GM23338 (cell line): ENCODE data around the gene CCNB2. TPM values are rescaled to one million over a fixed set of nuclear protein-coding genes. Genes with fewer than 3 reads are reported as not detected.

ENCODE experiments used
- ATAC-seq: fragments of 200-7000 bp; cut with Tn5 transposase; 3 replicates; pipeline ENCODE4 v1.9.1; 2020
- DNase-seq: peaks from one replicate; pipeline ENCODE4 v3.0.0-alpha.2; 2015; ENCODE audit warnings: low spot score
- H2AFZ ChIP-seq: fragments of 200-600 bp; sonication (generic); 2 replicates; pipeline ENCODE4 v1.8.0; 2016; ENCODE audit warnings: antibody characterized with exemption, mild to moderate bottlenecking, moderate library complexity
- H3F3A ChIP-seq: fragments of 200-600 bp; sonication (generic); replicated peaks from 2 replicates; pipeline ENCODE4 v1.8.0; 2017; ENCODE audit warnings: antibody characterized with exemption, mixed run types, low read depth
- H3K27ac ChIP-seq: fragments of 200-600 bp; sonication (generic); 2 replicates; pipeline ENCODE4 v1.6.1; 2016; ENCODE audit warnings: low read depth
- H3K27me3 ChIP-seq: fragments of 200-600 bp; sonication (generic); 2 replicates; pipeline ENCODE4 v1.8.0; 2016; ENCODE audit warnings: mild to moderate bottlenecking, mixed run types, moderate library complexity; ENCODE audit not compliant: insufficient read depth
- H3K36me3 ChIP-seq: fragments of 200-600 bp; sonication (generic); 2 replicates; pipeline ENCODE4 v1.8.0; 2016; ENCODE audit warnings: mild to moderate bottlenecking; ENCODE audit not compliant: insufficient read depth
- H3K4me1 ChIP-seq: fragments of 200-600 bp; sonication (generic); 2 replicates; pipeline ENCODE4 v1.8.0; 2016; ENCODE audit warnings: mild to moderate bottlenecking, moderate library complexity; ENCODE audit not compliant: insufficient read depth
- H3K4me2 ChIP-seq: fragments of 200-600 bp; sonication (generic); 2 replicates; pipeline ENCODE4 v1.7.1; 2017; ENCODE audit warnings: mixed run types
- H3K4me3 ChIP-seq: fragments of 200-600 bp; sonication (generic); 2 replicates; pipeline ENCODE4 v1.6.1; 2016; ENCODE audit warnings: mixed run types
- H3K79me2 ChIP-seq: fragments of 200-600 bp; sonication (generic); replicated peaks from 2 replicates; pipeline ENCODE4 v1.8.0; 2017; ENCODE audit warnings: mild to moderate bottlenecking; ENCODE audit not compliant: insufficient read depth
- H3K9me2 ChIP-seq: fragments of 200-600 bp; sonication (generic); 2 replicates; pipeline ENCODE4 v1.8.0; 2017; ENCODE audit not compliant: insufficient read depth
- H4K20me1 ChIP-seq: fragments of 200-600 bp; sonication (generic); replicated peaks from 2 replicates; pipeline ENCODE4 v1.8.0; 2017; ENCODE audit warnings: mild to moderate bottlenecking; ENCODE audit not compliant: insufficient read depth
- H3K27ac Mint-ChIP-seq: 2 replicates; pipeline ENCODE4 v1.8.0; 2020; ENCODE audit warnings: inconsistent platforms, mild to moderate bottlenecking, moderate library complexity, mixed read lengths
- H3K27me3 Mint-ChIP-seq: 3 replicates; pipeline ENCODE4 v1.8.0; 2022; ENCODE audit warnings: low read depth, mild to moderate bottlenecking, moderate library complexity, mixed read lengths, inconsistent platforms; ENCODE audit not compliant: insufficient read depth, poor library complexity
- H3K36me3 Mint-ChIP-seq: 3 replicates; pipeline ENCODE4 v1.8.0; 2021; ENCODE audit warnings: low read depth, mild to moderate bottlenecking, inconsistent platforms, moderate library complexity, mixed read lengths
- H3K4me1 Mint-ChIP-seq: 3 replicates; pipeline ENCODE4 v1.8.0; 2020; ENCODE audit warnings: mild to moderate bottlenecking, inconsistent platforms, mixed read lengths
- H3K4me3 Mint-ChIP-seq: 3 replicates; pipeline ENCODE4 v1.8.0; 2021; ENCODE audit warnings: moderate library complexity, mild to moderate bottlenecking, inconsistent platforms, mixed read lengths
- H3K9me3 Mint-ChIP-seq: 3 replicates; pipeline ENCODE4 v1.8.0; 2020; ENCODE audit warnings: moderate library complexity, mild to moderate bottlenecking, inconsistent platforms, mixed read lengths
- CREB1 ChIP-seq: fragments of 250-450 bp; sonication (Bioruptor Pico); IDR thresholded peaks from 2 replicates; pipeline ENCODE4 v1.5.0; 2020; ENCODE audit warnings: low read depth, mild to moderate bottlenecking, moderate library complexity
- EZH2 ChIP-seq: fragments of 200-600 bp; sonication (generic); IDR thresholded peaks from one replicate; pipeline ENCODE4 v1.8.0; 2017; ENCODE audit warnings: antibody characterized with exemption, mild to moderate bottlenecking, low read depth; ENCODE audit not compliant: unreplicated experiment
- EZH2phosphoT487 ChIP-seq: fragments of 200-600 bp; sonication (generic); IDR thresholded peaks from one replicate; pipeline ENCODE4 v1.8.1; 2018; ENCODE audit warnings: antibody characterized with exemption; ENCODE audit not compliant: unreplicated experiment
- NANOG ChIP-seq: IDR thresholded peaks from 2 replicates; pipeline ENCODE4 v1.6.1; 2016; ENCODE audit warnings: antibody characterized with exemption, borderline replicate concordance
- POLR2AphosphoS5 ChIP-seq: IDR thresholded peaks from 2 replicates; pipeline ENCODE4 v1.6.1; 2016; ENCODE audit warnings: antibody characterized with exemption, low read depth
- STAT1 ChIP-seq: IDR thresholded peaks from one replicate; pipeline ENCODE4 v1.6.1; 2016; ENCODE audit warnings: antibody characterized with exemption; ENCODE audit not compliant: unreplicated experiment
- ZNF114 ChIP-seq: fragments of 250-450 bp; sonication (Bioruptor Pico); IDR thresholded peaks from 2 replicates; pipeline ENCODE4 v1.5.0; 2020; ENCODE audit warnings: mild to moderate bottlenecking, moderate library complexity
- polyA plus RNA-seq: library from polyadenylated mRNA; unstranded; fragments of >200 nt; fragmentation: Nextera tagmentation; extraction: Ambion mirVana; gene quantifications from 2 replicates; pipeline ENCODE4 v1.2.1, GENCODE V29; 2016
- total RNA-seq: library from RNA; depleted of rRNA; stranded (reverse); fragments of >200 nt; shearing (Covaris generic); gene quantifications from 2 replicates; pipeline ENCODE4 v1.2.3, GENCODE V29; 2014
- TF ChIP-seq, protein P1 (sequence below): IDR thresholded peaks from one replicate; pipeline ENCODE4 v1.6.1; 2018; ENCODE audit warnings: antibody characterized with exemption; ENCODE audit not compliant: unreplicated experiment
- TF ChIP-seq, protein P2 (sequence below): fragments of 250-450 bp; sonication (Bioruptor Pico); IDR thresholded peaks from 2 replicates; pipeline ENCODE4 v1.5.0; 2020; ENCODE audit warnings: mild to moderate bottlenecking, moderate library complexity
- TF ChIP-seq, protein P3 (sequence below): IDR thresholded peaks from 2 replicates; pipeline ENCODE4 v1.6.1; 2016; ENCODE audit warnings: antibody characterized with exemption

Gene CCNB2
- total and polyA plus RNA-seq, 2 experiments from 2014 or later = 81.8 to 108 TPM

DNA sequence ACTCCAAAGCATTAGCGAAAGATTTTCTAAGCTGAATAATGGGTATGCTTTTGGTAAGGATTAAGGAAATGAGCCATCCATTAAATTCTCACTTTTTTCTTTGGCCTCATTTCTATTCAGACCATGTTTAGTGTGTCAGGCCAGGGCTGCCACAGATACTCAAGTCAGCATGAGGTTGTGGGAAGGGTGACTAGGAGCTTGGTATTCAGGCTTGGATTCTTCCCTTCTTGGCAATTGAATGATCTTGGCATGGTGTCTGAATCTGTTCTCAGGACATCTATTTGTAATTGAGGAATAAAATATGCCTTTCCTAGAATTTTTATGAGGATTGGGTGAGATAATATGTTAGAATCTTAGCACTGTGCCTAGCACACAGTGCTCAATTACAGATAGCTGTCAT is 11.2 kb downstream of the CCNB2 start:
- peaks cover 79% of the 10 kb centered on the region for H3K36me3 Mint-ChIP-seq
- H3K36me3 ChIP-seq = peaks cover 68% of the 10 kb centered on the region

More for the DNA sequence above, 11.2 kb downstream of the CCNB2 start:
- Histone ChIP-seq H4K20me1 (peaks cover 16% of the 10 kb centered on the region), H3K4me3 (no peak overlapping the region), H3K27ac (no peak overlapping the region), H3K4me2 (no peak overlapping the region), H3K4me1 (no peaks in the 10 kb centered on the region), H3F3A (no peaks in the 10 kb centered on the region), H3K27me3 (no peaks in the 10 kb centered on the region), H3K9me2 (no peaks in the 10 kb centered on the region), H2AFZ (no peak overlapping the region), H3K79me2 (peaks cover 5% of the 10 kb centered on the region)
- Mint-ChIP-seq H3K27me3 (no peaks in the 10 kb centered on the region), H3K4me1 (no peaks in the 10 kb centered on the region; the same call in 2 of the 3 replicates), H3K9me3 (no peaks in the 10 kb centered on the region; the same call in 2 of the 3 replicates), H3K4me3 (no peak overlapping the region), H3K27ac (no peak overlapping the region)
- ATAC-seq (no peak), DNase-seq (no peak)
- TF ChIP-seq EZH2phosphoT487 (no peak), POLR2AphosphoS5 (no peak), ZNF114 (CRISPR knock-in tag) (no peak), STAT1 (no peak), EZH2 (no peak), NANOG (no peak), CREB1 (CRISPR knock-in tag) (no peak)
- TF ChIP-seq, protein P1, sequence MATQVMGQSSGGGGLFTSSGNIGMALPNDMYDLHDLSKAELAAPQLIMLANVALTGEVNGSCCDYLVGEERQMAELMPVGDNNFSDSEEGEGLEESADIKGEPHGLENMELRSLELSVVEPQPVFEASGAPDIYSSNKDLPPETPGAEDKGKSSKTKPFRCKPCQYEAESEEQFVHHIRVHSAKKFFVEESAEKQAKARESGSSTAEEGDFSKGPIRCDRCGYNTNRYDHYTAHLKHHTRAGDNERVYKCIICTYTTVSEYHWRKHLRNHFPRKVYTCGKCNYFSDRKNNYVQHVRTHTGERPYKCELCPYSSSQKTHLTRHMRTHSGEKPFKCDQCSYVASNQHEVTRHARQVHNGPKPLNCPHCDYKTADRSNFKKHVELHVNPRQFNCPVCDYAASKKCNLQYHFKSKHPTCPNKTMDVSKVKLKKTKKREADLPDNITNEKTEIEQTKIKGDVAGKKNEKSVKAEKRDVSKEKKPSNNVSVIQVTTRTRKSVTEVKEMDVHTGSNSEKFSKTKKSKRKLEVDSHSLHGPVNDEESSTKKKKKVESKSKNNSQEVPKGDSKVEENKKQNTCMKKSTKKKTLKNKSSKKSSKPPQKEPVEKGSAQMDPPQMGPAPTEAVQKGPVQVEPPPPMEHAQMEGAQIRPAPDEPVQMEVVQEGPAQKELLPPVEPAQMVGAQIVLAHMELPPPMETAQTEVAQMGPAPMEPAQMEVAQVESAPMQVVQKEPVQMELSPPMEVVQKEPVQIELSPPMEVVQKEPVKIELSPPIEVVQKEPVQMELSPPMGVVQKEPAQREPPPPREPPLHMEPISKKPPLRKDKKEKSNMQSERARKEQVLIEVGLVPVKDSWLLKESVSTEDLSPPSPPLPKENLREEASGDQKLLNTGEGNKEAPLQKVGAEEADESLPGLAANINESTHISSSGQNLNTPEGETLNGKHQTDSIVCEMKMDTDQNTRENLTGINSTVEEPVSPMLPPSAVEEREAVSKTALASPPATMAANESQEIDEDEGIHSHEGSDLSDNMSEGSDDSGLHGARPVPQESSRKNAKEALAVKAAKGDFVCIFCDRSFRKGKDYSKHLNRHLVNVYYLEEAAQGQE = no peak
- TF ChIP-seq, protein P2, sequence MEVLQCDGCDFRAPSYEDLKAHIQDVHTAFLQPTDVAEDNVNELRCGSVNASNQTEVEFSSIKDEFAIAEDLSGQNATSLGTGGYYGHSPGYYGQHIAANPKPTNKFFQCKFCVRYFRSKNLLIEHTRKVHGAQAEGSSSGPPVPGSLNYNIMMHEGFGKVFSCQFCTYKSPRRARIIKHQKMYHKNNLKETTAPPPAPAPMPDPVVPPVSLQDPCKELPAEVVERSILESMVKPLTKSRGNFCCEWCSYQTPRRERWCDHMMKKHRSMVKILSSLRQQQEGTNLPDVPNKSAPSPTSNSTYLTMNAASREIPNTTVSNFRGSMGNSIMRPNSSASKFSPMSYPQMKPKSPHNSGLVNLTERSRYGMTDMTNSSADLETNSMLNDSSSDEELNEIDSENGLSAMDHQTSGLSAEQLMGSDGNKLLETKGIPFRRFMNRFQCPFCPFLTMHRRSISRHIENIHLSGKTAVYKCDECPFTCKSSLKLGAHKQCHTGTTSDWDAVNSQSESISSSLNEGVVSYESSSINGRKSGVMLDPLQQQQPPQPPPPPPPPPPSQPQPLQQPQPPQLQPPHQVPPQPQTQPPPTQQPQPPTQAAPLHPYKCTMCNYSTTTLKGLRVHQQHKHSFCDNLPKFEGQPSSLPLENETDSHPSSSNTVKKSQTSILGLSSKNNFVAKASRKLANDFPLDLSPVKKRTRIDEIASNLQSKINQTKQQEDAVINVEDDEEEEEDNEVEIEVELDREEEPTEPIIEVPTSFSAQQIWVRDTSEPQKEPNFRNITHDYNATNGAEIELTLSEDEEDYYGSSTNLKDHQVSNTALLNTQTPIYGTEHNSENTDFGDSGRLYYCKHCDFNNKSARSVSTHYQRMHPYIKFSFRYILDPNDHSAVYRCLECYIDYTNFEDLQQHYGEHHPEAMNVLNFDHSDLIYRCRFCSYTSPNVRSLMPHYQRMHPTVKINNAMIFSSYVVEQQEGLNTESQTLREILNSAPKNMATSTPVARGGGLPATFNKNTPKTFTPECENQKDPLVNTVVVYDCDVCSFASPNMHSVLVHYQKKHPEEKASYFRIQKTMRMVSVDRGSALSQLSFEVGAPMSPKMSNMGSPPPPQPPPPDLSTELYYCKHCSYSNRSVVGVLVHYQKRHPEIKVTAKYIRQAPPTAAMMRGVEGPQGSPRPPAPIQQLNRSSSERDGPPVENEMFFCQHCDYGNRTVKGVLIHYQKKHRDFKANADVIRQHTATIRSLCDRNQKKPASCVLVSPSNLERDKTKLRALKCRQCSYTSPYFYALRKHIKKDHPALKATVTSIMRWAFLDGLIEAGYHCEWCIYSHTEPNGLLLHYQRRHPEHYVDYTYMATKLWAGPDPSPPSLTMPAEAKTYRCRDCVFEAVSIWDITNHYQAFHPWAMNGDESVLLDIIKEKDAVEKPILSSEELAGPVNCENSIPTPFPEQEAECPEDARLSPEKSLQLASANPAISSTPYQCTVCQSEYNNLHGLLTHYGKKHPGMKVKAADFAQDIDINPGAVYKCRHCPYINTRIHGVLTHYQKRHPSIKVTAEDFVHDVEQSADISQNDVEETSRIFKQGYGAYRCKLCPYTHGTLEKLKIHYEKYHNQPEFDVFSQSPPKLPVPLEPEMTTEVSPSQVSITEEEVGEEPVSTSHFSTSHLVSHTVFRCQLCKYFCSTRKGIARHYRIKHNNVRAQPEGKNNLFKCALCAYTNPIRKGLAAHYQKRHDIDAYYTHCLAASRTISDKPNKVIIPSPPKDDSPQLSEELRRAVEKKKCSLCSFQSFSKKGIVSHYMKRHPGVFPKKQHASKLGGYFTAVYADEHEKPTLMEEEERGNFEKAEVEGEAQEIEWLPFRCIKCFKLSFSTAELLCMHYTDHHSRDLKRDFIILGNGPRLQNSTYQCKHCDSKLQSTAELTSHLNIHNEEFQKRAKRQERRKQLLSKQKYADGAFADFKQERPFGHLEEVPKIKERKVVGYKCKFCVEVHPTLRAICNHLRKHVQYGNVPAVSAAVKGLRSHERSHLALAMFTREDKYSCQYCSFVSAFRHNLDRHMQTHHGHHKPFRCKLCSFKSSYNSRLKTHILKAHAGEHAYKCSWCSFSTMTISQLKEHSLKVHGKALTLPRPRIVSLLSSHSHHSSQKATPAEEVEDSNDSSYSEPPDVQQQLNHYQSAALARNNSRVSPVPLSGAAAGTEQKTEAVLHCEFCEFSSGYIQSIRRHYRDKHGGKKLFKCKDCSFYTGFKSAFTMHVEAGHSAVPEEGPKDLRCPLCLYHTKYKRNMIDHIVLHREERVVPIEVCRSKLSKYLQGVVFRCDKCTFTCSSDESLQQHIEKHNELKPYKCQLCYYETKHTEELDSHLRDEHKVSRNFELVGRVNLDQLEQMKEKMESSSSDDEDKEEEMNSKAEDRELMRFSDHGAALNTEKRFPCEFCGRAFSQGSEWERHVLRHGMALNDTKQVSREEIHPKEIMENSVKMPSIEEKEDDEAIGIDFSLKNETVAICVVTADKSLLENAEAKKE (CRISPR knock-in tag) = no peak
- TF ChIP-seq, protein P3, sequence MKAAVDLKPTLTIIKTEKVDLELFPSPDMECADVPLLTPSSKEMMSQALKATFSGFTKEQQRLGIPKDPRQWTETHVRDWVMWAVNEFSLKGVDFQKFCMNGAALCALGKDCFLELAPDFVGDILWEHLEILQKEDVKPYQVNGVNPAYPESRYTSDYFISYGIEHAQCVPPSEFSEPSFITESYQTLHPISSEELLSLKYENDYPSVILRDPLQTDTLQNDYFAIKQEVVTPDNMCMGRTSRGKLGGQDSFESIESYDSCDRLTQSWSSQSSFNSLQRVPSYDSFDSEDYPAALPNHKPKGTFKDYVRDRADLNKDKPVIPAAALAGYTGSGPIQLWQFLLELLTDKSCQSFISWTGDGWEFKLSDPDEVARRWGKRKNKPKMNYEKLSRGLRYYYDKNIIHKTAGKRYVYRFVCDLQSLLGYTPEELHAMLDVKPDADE = no peak
